Measurements from ENCODE around the gene SMARCC1.
A peak's percentile ranks its signal among the peaks of the same experiment; 100 is the strongest.

Gene SMARCC1

DNA sequence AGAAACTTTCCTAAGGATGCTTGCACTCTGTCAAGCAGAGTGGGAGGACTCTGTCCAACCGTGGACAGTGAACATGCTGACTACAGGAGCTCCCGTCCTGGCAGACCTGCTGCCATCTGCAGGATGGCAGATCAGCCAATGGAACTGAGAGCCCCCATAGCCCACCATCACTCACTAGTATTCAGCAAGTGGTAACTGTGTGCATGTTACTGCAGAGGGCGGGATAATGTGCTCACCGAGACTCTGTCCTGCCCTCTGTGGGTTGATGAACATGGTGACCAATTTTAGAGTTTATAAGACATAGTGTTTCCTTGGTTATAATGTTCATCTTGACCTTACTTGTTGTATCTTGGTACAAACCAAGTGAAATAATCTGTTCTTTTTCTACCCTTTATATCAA, 214.5 kb downstream of the SMARCC1 start:
- Histone ChIP-seq H3K4me1 (ENCODE audit: insufficient read depth, low read length) (no peaks in the 10 kb centered on the region), H3K36me3 (ENCODE audit: insufficient read depth, low read length) (no peaks in the 10 kb centered on the region), H3K27me3 (ENCODE audit: control insufficient read depth in 1 of 2, insufficient read depth in 2 of 2, low read length in 2 of 2) (no peaks in the 10 kb centered on the region)

GRCh38 chr3:47566667-47567066, 215.0 kb downstream of the SMARCC1 start:
- Histone ChIP-seq H3K27ac (ENCODE audit: low read depth, low read length) (no peak overlapping the region), H3K9me3 (ENCODE audit: low read length) (no peaks in the 10 kb centered on the region), H3K27me3 (ENCODE audit: control insufficient read depth in 1 of 2, insufficient read depth in 2 of 2, low read length in 2 of 2) (no peaks in the 10 kb centered on the region), H3K4me1 (ENCODE audit: insufficient read depth, low read length) (no peaks in the 10 kb centered on the region), H3K4me3 (ENCODE audit: low read depth in 1 of 2, low read length in 2 of 2) (no peak overlapping the region), H3K36me3 (ENCODE audit: insufficient read depth, low read length) (no peaks in the 10 kb centered on the region), H3K9ac (ENCODE audit: low read length) (no peak overlapping the region)

More for the DNA sequence above, 214.5 kb downstream of the SMARCC1 start:
- Histone ChIP-seq H3K9ac (ENCODE audit: low read length) (no peak overlapping the region), H3K9me3 (ENCODE audit: low read length) (no peaks in the 10 kb centered on the region), H3K27ac (ENCODE audit: low read depth, low read length) (no peak overlapping the region), H3K4me3 (ENCODE audit: low read depth in 1 of 2, low read length in 2 of 2) (no peak overlapping the region)

GRCh38 chr3:47565734-47566550, 215.8 kb downstream of the SMARCC1 start:
- Histone ChIP-seq H3K27me3 (ENCODE audit: control insufficient read depth in 1 of 2, insufficient read depth in 2 of 2, low read length in 2 of 2) (no peaks in the 10 kb centered on the region), H3K36me3 (ENCODE audit: insufficient read depth, low read length) (no peaks in the 10 kb centered on the region), H3K4me1 (ENCODE audit: insufficient read depth, low read length) (no peaks in the 10 kb centered on the region), H3K9me3 (ENCODE audit: low read length) (no peaks in the 10 kb centered on the region), H3K4me3 (ENCODE audit: low read depth in 1 of 2, low read length in 2 of 2) (no peak overlapping the region), H3K9ac (ENCODE audit: low read length) (no peak overlapping the region), H3K27ac (ENCODE audit: low read depth, low read length) (no peak overlapping the region)

GRCh38 chr3:47556351-47556750, 225.3 kb downstream of the SMARCC1 start:
- H3K9me3 ChIP-seq (ENCODE audit: low read length), result no peaks in the 10 kb centered on the region
- no peak overlapping the region for H3K9ac ChIP-seq (ENCODE audit: low read length)
- no peaks in the 10 kb centered on the region for H3K27me3 ChIP-seq (ENCODE audit: control insufficient read depth in 1 of 2, insufficient read depth in 2 of 2, low read length in 2 of 2)
- no peak overlapping the region for H3K27ac ChIP-seq (ENCODE audit: low read depth, low read length)
- H3K4me3 ChIP-seq (ENCODE audit: low read depth in 1 of 2, low read length in 2 of 2), result no peak overlapping the region
- no peaks in the 10 kb centered on the region for H3K36me3 ChIP-seq (ENCODE audit: insufficient read depth, low read length)
- peaks cover 7% of the 10 kb centered on the region for H3K4me1 ChIP-seq (ENCODE audit: insufficient read depth, low read length)

GRCh38 chr3:47554335-47554734, 227.4 kb downstream of the SMARCC1 start:
- Histone ChIP-seq H3K4me1 (ENCODE audit: insufficient read depth, low read length) (peaks cover 7% of the 10 kb centered on the region), H3K27ac (ENCODE audit: low read depth, low read length) (no peak overlapping the region), H3K9ac (ENCODE audit: low read length) (no peak overlapping the region), H3K36me3 (ENCODE audit: insufficient read depth, low read length) (no peaks in the 10 kb centered on the region), H3K27me3 (ENCODE audit: control insufficient read depth in 1 of 2, insufficient read depth in 2 of 2, low read length in 2 of 2) (no peaks in the 10 kb centered on the region), H3K9me3 (ENCODE audit: low read length) (no peaks in the 10 kb centered on the region), H3K4me3 (ENCODE audit: low read depth in 1 of 2, low read length in 2 of 2) (no peak overlapping the region)

GRCh38 chr3:47553407-47553806, 228.3 kb downstream of the SMARCC1 start:
- no peak overlapping the region for H3K9ac ChIP-seq (ENCODE audit: low read length)
- no peaks in the 10 kb centered on the region for H3K9me3 ChIP-seq (ENCODE audit: low read length)
- peaks cover 7% of the 10 kb centered on the region for H3K4me1 ChIP-seq (ENCODE audit: insufficient read depth, low read length)

DNA sequence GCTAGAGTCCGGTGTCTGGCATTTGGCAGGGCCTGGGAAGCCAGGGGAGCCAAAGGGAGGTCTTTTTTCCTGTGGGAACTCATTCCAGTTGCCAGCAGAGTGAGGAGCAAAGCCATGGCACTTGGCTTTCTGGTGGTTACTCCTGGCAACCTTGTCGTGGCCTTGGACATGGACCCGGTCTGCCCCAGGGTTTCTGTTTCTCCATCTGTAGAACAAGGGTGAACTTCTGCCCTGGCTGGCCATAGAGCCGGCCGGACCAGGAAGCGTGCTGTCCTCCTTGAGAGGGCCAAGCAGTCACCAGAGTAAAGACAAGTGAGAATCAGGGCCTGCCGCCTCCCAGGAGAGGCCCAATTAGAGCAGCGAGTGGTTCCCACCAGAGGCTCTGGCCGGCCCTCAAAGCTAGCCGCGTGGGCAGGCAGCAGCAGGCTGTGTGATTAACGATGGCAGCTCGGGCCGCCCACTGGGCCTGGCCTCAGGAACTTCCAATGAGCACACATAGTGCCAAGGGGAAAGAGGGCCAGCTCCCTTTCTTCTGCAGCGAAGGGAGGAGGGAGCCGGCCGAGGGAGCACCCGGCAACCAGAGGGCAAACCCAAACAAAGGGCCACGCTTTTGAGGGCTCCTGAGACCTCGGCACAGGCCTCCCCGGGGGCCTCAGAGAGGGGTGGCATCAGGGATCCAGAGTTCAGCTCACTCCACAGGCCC, 239.1 kb downstream of the SMARCC1 start:
- no peaks in the 10 kb centered on the region for H3K9me3 ChIP-seq (ENCODE audit: low read length)
- peaks cover 15% of the 10 kb centered on the region for H3K4me1 ChIP-seq (ENCODE audit: insufficient read depth, low read length)
- no peaks in the 10 kb centered on the region for H3K36me3 ChIP-seq (ENCODE audit: insufficient read depth, low read length)
- H3K27ac ChIP-seq (ENCODE audit: low read depth, low read length), result no peak overlapping the region
- H3K27me3 ChIP-seq (ENCODE audit: control insufficient read depth in 1 of 2, insufficient read depth in 2 of 2, low read length in 2 of 2), result no peaks in the 10 kb centered on the region
- H3K9ac ChIP-seq (ENCODE audit: low read length), result no peak overlapping the region
- peak overlapping the region; percentile 15 to 27 for H3K4me3 ChIP-seq (ENCODE audit: low read depth in 1 of 2, low read length in 2 of 2)

More at GRCh38 chr3:47553407-47553806, 228.3 kb downstream of the SMARCC1 start:
- no peaks in the 10 kb centered on the region for H3K36me3 ChIP-seq (ENCODE audit: insufficient read depth, low read length)
- H3K27me3 ChIP-seq (ENCODE audit: control insufficient read depth in 1 of 2, insufficient read depth in 2 of 2, low read length in 2 of 2), result no peaks in the 10 kb centered on the region
- no peak overlapping the region for H3K4me3 ChIP-seq (ENCODE audit: low read depth in 1 of 2, low read length in 2 of 2)
- H3K27ac ChIP-seq (ENCODE audit: low read depth, low read length), result no peak overlapping the region

DNA sequence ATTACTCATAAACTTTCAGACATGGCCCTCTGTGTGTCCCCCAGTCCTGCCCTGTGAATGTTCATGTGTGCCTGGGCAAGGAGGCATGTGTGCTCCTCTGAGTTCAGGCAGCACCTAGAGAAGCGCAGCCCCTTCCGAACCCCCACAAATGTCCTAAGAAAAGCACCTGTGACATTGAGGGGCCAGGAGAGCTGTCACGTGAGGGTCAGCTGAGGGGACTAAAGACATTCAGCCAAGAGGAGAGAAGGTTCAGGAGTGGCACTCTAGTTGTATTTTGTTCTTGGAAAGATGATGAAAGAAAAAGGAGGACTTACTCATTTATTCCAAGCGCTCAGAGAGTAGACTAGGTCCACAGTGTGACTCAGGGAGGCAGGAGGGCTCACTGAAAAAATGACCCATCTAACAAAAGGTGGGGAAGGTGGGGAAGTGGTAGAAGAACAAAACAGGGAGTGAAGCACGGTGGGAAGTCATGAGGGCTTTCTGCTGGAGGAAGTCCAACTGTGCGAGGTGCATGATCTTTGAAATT, 240.0 kb downstream of the SMARCC1 start:
- peaks cover 15% of the 10 kb centered on the region for H3K4me1 ChIP-seq (ENCODE audit: insufficient read depth, low read length)
- H3K27me3 ChIP-seq (ENCODE audit: control insufficient read depth in 1 of 2, insufficient read depth in 2 of 2, low read length in 2 of 2), result no peaks in the 10 kb centered on the region
- no peak overlapping the region for H3K4me3 ChIP-seq (ENCODE audit: low read depth in 1 of 2, low read length in 2 of 2)
- H3K36me3 ChIP-seq (ENCODE audit: insufficient read depth, low read length), result no peaks in the 10 kb centered on the region
- no peak overlapping the region for H3K27ac ChIP-seq (ENCODE audit: low read depth, low read length)
- no peak overlapping the region for H3K9ac ChIP-seq (ENCODE audit: low read length)
- no peaks in the 10 kb centered on the region for H3K9me3 ChIP-seq (ENCODE audit: low read length)

DNA sequence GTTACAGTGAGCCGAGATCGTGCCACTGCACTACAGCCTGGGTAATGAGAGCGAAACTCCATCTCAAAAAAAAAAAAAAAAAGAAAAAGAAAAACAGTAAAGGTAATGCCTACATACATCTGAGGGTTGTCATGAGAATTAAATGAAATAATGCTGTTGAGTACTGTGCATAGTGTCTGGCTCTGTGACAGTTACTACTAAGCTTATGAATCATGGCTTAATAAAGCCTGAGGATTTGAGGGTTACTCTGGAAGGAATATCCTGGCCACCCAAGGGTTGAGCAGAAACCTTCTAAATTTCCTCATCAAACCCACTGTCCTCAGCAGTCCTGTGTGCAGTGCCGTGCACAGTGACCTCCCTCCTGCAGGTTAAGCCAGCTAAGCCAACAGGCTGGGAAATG, 241.4 kb downstream of the SMARCC1 start:
- H3K9ac ChIP-seq (ENCODE audit: low read length), result no peak overlapping the region
- H3K27ac ChIP-seq (ENCODE audit: low read depth, low read length), result no peak overlapping the region
- peaks cover 15% of the 10 kb centered on the region for H3K4me1 ChIP-seq (ENCODE audit: insufficient read depth, low read length)
- H3K4me3 ChIP-seq (ENCODE audit: low read depth in 1 of 2, low read length in 2 of 2), result no peak overlapping the region
- no peaks in the 10 kb centered on the region for H3K9me3 ChIP-seq (ENCODE audit: low read length)
- H3K36me3 ChIP-seq (ENCODE audit: insufficient read depth, low read length), result no peaks in the 10 kb centered on the region
- no peaks in the 10 kb centered on the region for H3K27me3 ChIP-seq (ENCODE audit: control insufficient read depth in 1 of 2, insufficient read depth in 2 of 2, low read length in 2 of 2)

DNA sequence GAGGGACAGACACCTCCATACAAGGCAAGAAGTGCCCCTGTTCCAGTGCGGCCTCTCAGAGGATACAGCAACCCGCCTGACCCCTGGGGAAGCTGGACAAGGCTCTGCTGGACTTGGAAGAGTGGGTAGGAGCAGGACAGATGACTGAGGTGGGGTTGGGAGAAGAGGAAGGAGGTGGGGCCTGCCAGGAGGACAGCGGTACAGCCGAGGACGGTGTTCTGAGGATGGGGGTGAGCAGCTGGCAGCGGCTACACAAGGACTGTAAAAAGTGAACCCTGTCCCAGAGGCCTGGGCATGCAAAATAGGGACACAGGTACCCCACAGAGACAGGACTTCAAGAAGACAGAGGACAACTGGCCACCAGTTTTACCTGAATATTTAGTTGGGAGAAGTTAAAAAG, 244.7 kb downstream of the SMARCC1 start:
- H3K4me3 ChIP-seq (ENCODE audit: low read depth in 1 of 2, low read length in 2 of 2), result no peak overlapping the region
- no peaks in the 10 kb centered on the region for H3K9me3 ChIP-seq (ENCODE audit: low read length)
- H3K4me1 ChIP-seq (ENCODE audit: insufficient read depth, low read length), result peaks cover 2% of the 10 kb centered on the region
- H3K36me3 ChIP-seq (ENCODE audit: insufficient read depth, low read length), result no peaks in the 10 kb centered on the region
- H3K9ac ChIP-seq (ENCODE audit: low read length), result no peak overlapping the region
- no peak overlapping the region for H3K27ac ChIP-seq (ENCODE audit: low read depth, low read length)
- H3K27me3 ChIP-seq (ENCODE audit: control insufficient read depth in 1 of 2, insufficient read depth in 2 of 2, low read length in 2 of 2), result no peaks in the 10 kb centered on the region

DNA sequence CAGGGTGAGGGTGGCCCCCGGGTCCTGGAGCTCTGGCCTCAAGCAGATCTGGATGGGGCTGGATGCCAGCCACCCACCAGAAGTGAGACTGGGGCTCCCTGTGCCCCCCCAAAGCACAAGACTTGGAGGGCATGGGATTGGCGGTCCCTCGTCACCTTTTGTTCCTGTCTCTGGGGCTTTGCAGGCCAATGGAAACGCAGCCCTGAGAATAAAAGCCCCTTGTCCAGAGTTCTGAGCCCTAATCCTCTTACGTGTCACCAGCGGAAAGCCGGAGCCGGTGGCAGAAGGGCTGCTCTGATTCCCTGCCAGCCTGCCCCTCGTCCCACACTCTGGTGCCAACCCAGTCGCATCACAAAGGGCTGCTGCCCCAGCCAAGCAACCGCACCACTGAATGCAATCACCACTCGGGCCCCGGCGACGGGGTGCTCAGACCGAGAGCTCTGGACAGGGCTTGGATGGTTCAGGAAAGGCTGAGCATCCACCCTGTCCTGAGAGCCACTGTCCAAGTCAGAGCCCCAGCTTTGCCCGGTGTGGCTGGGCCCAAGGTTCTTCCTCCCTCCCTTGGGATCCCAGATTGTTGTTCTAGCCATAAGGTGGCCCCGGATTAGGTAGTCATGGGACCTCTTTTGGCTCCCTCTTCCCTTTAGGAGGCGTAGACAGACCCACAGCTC, 245.3 kb downstream of the SMARCC1 start:
- Histone ChIP-seq H3K9ac (ENCODE audit: low read length) (no peak overlapping the region), H3K9me3 (ENCODE audit: low read length) (no peaks in the 10 kb centered on the region), H3K4me1 (ENCODE audit: insufficient read depth, low read length) (no peaks in the 10 kb centered on the region), H3K4me3 (ENCODE audit: low read depth in 1 of 2, low read length in 2 of 2) (no peak overlapping the region), H3K27me3 (ENCODE audit: control insufficient read depth in 1 of 2, insufficient read depth in 2 of 2, low read length in 2 of 2) (no peaks in the 10 kb centered on the region), H3K36me3 (ENCODE audit: insufficient read depth, low read length) (no peaks in the 10 kb centered on the region), H3K27ac (ENCODE audit: low read depth, low read length) (no peak overlapping the region)

Data from muscle layer of colon (tissue), 2 donors.